ENCODE measurements around the gene DDX52.
A peak's percentile ranks its signal among the peaks of the same experiment; 100 is the strongest.
"Not testable (repeated sequence)": the region's sequence is repeated elsewhere in the genome, so short reads cannot be mapped to it uniquely, and the experiment has no call there.

DDX52 gene

GRCh38 chr17:37643118-37643766 lies at the start of gene DDX52:
DDX52 (minus strand) TSS chr17:37643446; CDS start chr17:37643420, 26 bp downstream.
- peak; percentile 85 for DNase-seq

- DNase-seq = no peak
Observed at GRCh38 chr17:37691807-37692206, 48.6 kb upstream of the DDX52 start.

- no peak for DNase-seq
Observed at GRCh38 chr17:37689317-37689716, 46.1 kb upstream of the DDX52 start.

GRCh38 chr17:37683454-37683984 lies 40.3 kb upstream of the DDX52 start:
- no peak for DNase-seq

GRCh38 chr17:37682007-37682406 lies 38.8 kb upstream of the DDX52 start:
- DNase-seq = no peak

GRCh38 chr17:37679995-37680394 lies 36.7 kb upstream of the DDX52 start:
- DNase-seq = not testable (repeated sequence)

GRCh38 chr17:37678036-37678435 lies 34.8 kb upstream of the DDX52 start:
- no peak for DNase-seq

GRCh38 chr17:37677021-37677420 lies 33.8 kb upstream of the DDX52 start:
- DNase-seq = no peak

GRCh38 chr17:37676115-37676925 lies 33.1 kb upstream of the DDX52 start:
- no peak for DNase-seq

- DNase-seq = no peak
Observed at GRCh38 chr17:37674511-37674910, 31.3 kb upstream of the DDX52 start.

GRCh38 chr17:37673386-37673785 lies 30.1 kb upstream of the DDX52 start:
- no peak for DNase-seq

GRCh38 chr17:37672548-37673078 lies 29.4 kb upstream of the DDX52 start:
- DNase-seq = no peak

GRCh38 chr17:37671824-37672547 lies 28.7 kb upstream of the DDX52 start:
- DNase-seq = no peak

- DNase-seq = peak; percentile 95
Observed at GRCh38 chr17:37671028-37671823, 28.0 kb upstream of the DDX52 start.

GRCh38 chr17:37667039-37667438 lies 23.8 kb upstream of the DDX52 start:
- no peak for DNase-seq

- DNase-seq = no peak
Observed at GRCh38 chr17:37664214-37664613, 21.0 kb upstream of the DDX52 start.

GRCh38 chr17:37662353-37662752 lies 19.1 kb upstream of the DDX52 start:
- no peak for DNase-seq

GRCh38 chr17:37661400-37662014 lies 18.3 kb upstream of the DDX52 start:
- no peak for DNase-seq

GRCh38 chr17:37659925-37660324 lies 16.7 kb upstream of the DDX52 start:
- DNase-seq = no peak

- no peak for DNase-seq
Observed at GRCh38 chr17:37657202-37657601, 14.0 kb upstream of the DDX52 start.

- no peak for DNase-seq
Observed at GRCh38 chr17:37651849-37652248, 8.6 kb upstream of the DDX52 start.
